HCT116 (cell line): Measurements from ENCODE around the gene SLC25A21. TPM values are rescaled to one million over a fixed set of nuclear protein-coding genes. Genes with fewer than 3 reads are reported as not detected.

Experiments used
- ATAC-seq: fragments of 200-7000 bp; cut with Tn5 transposase; 2 replicates; pipeline ENCODE4 v1.9.1; 2020; ENCODE audit warnings: mild to moderate bottlenecking, moderate library complexity
- BruUV-seq: library from RNA; stranded (reverse); fragments of 400-500 nt; replicated peaks from 2 replicates; lab custom pipeline; 2021; lab: Mats Ljungman, UMichigan
- CTCF ChIA-PET: fragments of 300-600 bp; sonication (Branson Sonifier 250); formaldehyde crosslinking; loops from one replicate; lab custom pipeline; 2021; ENCODE audit warnings: antibody characterized with exemption; lab: Charles Lee
- POLR2A ChIA-PET: fragments of 300-600, 350-600 bp; sonication (Branson Sonifier 250); formaldehyde crosslinking; loops from one replicate; lab custom pipeline; 2021; ENCODE audit warnings: antibody characterized with exemption; lab: Charles Lee
- RAD21 ChIA-PET, 2 experiments: fragments of 300-600 bp; sonication (Branson Sonifier 250); formaldehyde crosslinking; loops; one replicate each; lab custom pipeline; 2023; ENCODE audit warnings: low total read pairs in 2 of 2; ENCODE audit not compliant: uncharacterized antibody in 2 of 2, unreplicated experiment in 2 of 2, low non-redundant PET in 1 of 2; lab: Charles Lee
- DNase-seq: peaks from one replicate; pipeline ENCODE4 v3.0.0-alpha.2; 2010; ENCODE audit warnings: low read depth, low spot score
- H2AFZ ChIP-seq: fragments of 200-600 bp; shearing (Covaris generic), sonication (generic); 2 replicates; pipeline ENCODE4 v1.6.1; 2017; ENCODE audit warnings: low read depth, mixed run types, mixed read lengths, antibody characterized with exemption, low read length; ENCODE audit not compliant: poor library complexity, severe bottlenecking
- H3K27ac ChIP-seq: 2 replicates; pipeline ENCODE4 v1.5.1; 2012; ENCODE audit warnings: low read depth, low read length
- H3K27me3 ChIP-seq: fragments of 200-600 bp; sonication (generic); 2 replicates; pipeline ENCODE4 v1.6.1; 2016; ENCODE audit warnings: mixed run types, low read length, mixed read lengths; ENCODE audit not compliant: insufficient read depth
- H3K36me3 ChIP-seq, 2 experiments: fragments of 200-500 bp in 1 of 2; fragments of 200-600 bp in 1 of 2; sonication (Bioruptor generic) in 1 of 2; sonication (generic) in 1 of 2; 2 replicates each; pipeline versions ENCODE4 v1.5.1 to v1.6.1; 2014 to 2016; ENCODE audit warnings: low read length in 2 of 2, inconsistent platforms in 1 of 2, mixed read lengths in 1 of 2, mixed run types in 1 of 2; ENCODE audit not compliant: insufficient read depth in 2 of 2, control insufficient read depth in 1 of 2
- H3K4me1 ChIP-seq, 2 experiments: fragments of 200-600 bp in 1 of 2; sonication (generic) in 1 of 2; 2 replicates each; pipeline versions ENCODE4 v1.5.1 to v1.6.1; 2012 to 2017; ENCODE audit warnings: low read length in 2 of 2, inconsistent platforms in 1 of 2, mild to moderate bottlenecking in 1 of 2, mixed read lengths in 1 of 2, mixed run types in 1 of 2, moderate library complexity in 1 of 2; ENCODE audit not compliant: insufficient read depth in 2 of 2, control insufficient read depth in 1 of 2
- H3K4me2 ChIP-seq: fragments of 200-600 bp; sonication (generic); 2 replicates; pipeline ENCODE4 v1.6.1; 2017; ENCODE audit warnings: mixed run types, low read length, mixed read lengths
- H3K4me3 ChIP-seq, 2 experiments: fragments of 200-600 bp in 1 of 2; sonication (generic) in 1 of 2; replicated peaks in 1 of 2; 2 replicates each; pipeline ENCODE4 v1.5.1; 2011 to 2016; ENCODE audit warnings: low read length in 2 of 2, control low read depth in 1 of 2, low read depth in 1 of 2, mild to moderate bottlenecking in 1 of 2, mixed read lengths in 1 of 2, mixed run types in 1 of 2
- H3K79me2 ChIP-seq: fragments of 200-600 bp; sonication (generic); 2 replicates; pipeline ENCODE4 v1.6.1; 2017; ENCODE audit warnings: mild to moderate bottlenecking, mixed run types, low read length, moderate library complexity, mixed read lengths; ENCODE audit not compliant: insufficient read depth
- H3K9ac ChIP-seq: fragments of 200-600 bp; sonication (generic); 2 replicates; pipeline ENCODE4 v1.6.1; 2016; ENCODE audit warnings: low read length, mixed read lengths
- H3K9me2 ChIP-seq: fragments of 200-600 bp; sonication (generic), shearing (Covaris generic); 2 replicates; pipeline ENCODE4 v1.6.1; 2017; ENCODE audit warnings: mixed run types, mild to moderate bottlenecking, moderate library complexity; ENCODE audit not compliant: insufficient read depth
- H3K9me3 ChIP-seq, 2 experiments: fragments of 200-500 bp in 1 of 2; fragments of 200-600 bp in 1 of 2; sonication (Bioruptor generic) in 1 of 2; sonication (generic) in 1 of 2; 2 replicates each; pipeline ENCODE4 v1.6.1; 2014 to 2017; ENCODE audit warnings: low read length in 2 of 2, mixed read lengths in 2 of 2, inconsistent platforms in 1 of 2, low read depth in 1 of 2, mild to moderate bottlenecking in 1 of 2, mixed run types in 1 of 2, moderate library complexity in 1 of 2; ENCODE audit not compliant: control insufficient read depth in 1 of 2, insufficient read depth in 1 of 2
- H4K20me1 ChIP-seq: fragments of 200-600 bp; sonication (generic), shearing (Covaris generic); 2 replicates; pipeline ENCODE4 v1.6.1; 2017; ENCODE audit warnings: mixed run types, mild to moderate bottlenecking, moderate library complexity; ENCODE audit not compliant: insufficient read depth
- CBX3 ChIP-seq: IDR thresholded peaks from 2 replicates; pipeline ENCODE4 v1.6.1; 2012; ENCODE audit warnings: low read depth
- CTCF ChIP-seq, 3 experiments: fragments of 200-600 bp in 1 of 3; sonication (generic) in 1 of 3; IDR thresholded peaks in 2 of 3; conservative IDR thresholded peaks in 1 of 3; 2 replicates each; pipeline ENCODE4 v1.5.1; 2012 to 2017; ENCODE audit warnings: low read depth in 2 of 3, low read length in 2 of 3, antibody characterized with exemption in 1 of 3, borderline replicate concordance in 1 of 3, control low read depth in 1 of 3, mild to moderate bottlenecking in 1 of 3, mixed read lengths in 1 of 3, mixed run types in 1 of 3, moderate library complexity in 1 of 3; ENCODE audit not compliant: insufficient read depth in 1 of 3
- ELF1 ChIP-seq: IDR thresholded peaks from 2 replicates; pipeline ENCODE4 v1.6.1; 2012; ENCODE audit warnings: low read depth, borderline replicate concordance
- FOSL1 ChIP-seq: IDR thresholded peaks from 2 replicates; pipeline ENCODE4 v1.6.1; 2012; ENCODE audit warnings: low read depth
- JUND ChIP-seq: IDR thresholded peaks from 2 replicates; pipeline ENCODE4 v1.6.1; 2012
- MAX ChIP-seq: IDR thresholded peaks from 2 replicates; pipeline ENCODE4 v1.6.1; 2012
- POLR2AphosphoS5 ChIP-seq: IDR thresholded peaks from 2 replicates; pipeline ENCODE4 v1.6.1; 2011; ENCODE audit warnings: mild to moderate bottlenecking, low read depth, low read length, moderate library complexity
- RAD21 ChIP-seq: IDR thresholded peaks from 2 replicates; pipeline ENCODE4 v1.6.1; 2012; ENCODE audit warnings: low read depth, mild to moderate bottlenecking
- REST ChIP-seq: IDR thresholded peaks from 2 replicates; pipeline ENCODE4 v1.6.1; 2012; ENCODE audit warnings: low read depth
- SIN3A ChIP-seq: IDR thresholded peaks from 2 replicates; pipeline ENCODE4 v1.6.1; 2012; ENCODE audit warnings: low read depth
- TCF7L2 ChIP-seq: IDR thresholded peaks from 2 replicates; pipeline ENCODE4 v1.7.0; 2011; ENCODE audit warnings: borderline replicate concordance, inconsistent platforms; ENCODE audit not compliant: insufficient read depth, insufficient read length; ENCODE audit errors: extremely low read depth
- YY1 ChIP-seq: IDR thresholded peaks from 2 replicates; pipeline ENCODE4 v1.6.1; 2011; ENCODE audit warnings: low read length, low read depth, moderate library complexity, mild to moderate bottlenecking; ENCODE audit not compliant: insufficient replicate concordance; ENCODE audit errors: extremely low read depth
- ZBTB33 ChIP-seq: IDR thresholded peaks from 2 replicates; pipeline ENCODE4 v1.6.1; 2011; ENCODE audit warnings: mild to moderate bottlenecking, low read length, moderate library complexity; ENCODE audit not compliant: insufficient replicate concordance; ENCODE audit errors: extremely low read depth
- ZFX ChIP-seq: fragments of 450-650 bp; IDR thresholded peaks from 2 replicates; pipeline ENCODE4 v1.6.1; 2017
- intact Hi-C: fragments of 100-400 bp; cut with micrococcal nuclease; formaldehyde crosslinking; loops from 2 replicates; pipeline ENCODE4 v1.10.0; 2022
- total RNA-seq: library from RNA; stranded (reverse); gene quantifications from one replicate; pipeline ENCODE4 v1.2.1, GENCODE V29; 2021; ENCODE audit not compliant: unreplicated experiment

Gene SLC25A21
- total RNA-seq, 1 experiment from 2014 or later, result 3.5 TPM

GRCh38 chr14:36820111-36820709, 352.2 kb downstream of the SLC25A21 start (continued):
- TF ChIP-seq YY1, result no peak

- no peaks in the 10 kb centered on the region; a peak in 1 of 4 replicates for H3K4me1 ChIP-seq
- no peaks in the 10 kb centered on the region for H3K36me3 ChIP-seq
- intact Hi-C loops, result no loop called here
- 0 out of 2 replicates have a peak, but pooled peaks cover 3% of the 10 kb centered on the region for H3K27me3 ChIP-seq
- no peaks in the 10 kb centered on the region for H3K9me3 ChIP-seq
- H4K20me1 ChIP-seq, result no peaks in the 10 kb centered on the region
- H3K4me3 ChIP-seq, result no peak overlapping the region
- BruUV-seq, result no TSS peak
- H2AFZ ChIP-seq, result no peak overlapping the region
- ChIA-PET RAD21 (no interaction called here), CTCF (no interaction called here), POLR2A (no interaction called here)
- DNase-seq (no peak), ATAC-seq (no peak)
- no peaks in the 10 kb centered on the region for H3K79me2 ChIP-seq
- no peaks in the 10 kb centered on the region for H3K9me2 ChIP-seq
- TF ChIP-seq ZBTB33 (no peak), RAD21 (no peak), TCF7L2 (no peak), SIN3A (no peak), JUND (no peak), CBX3 (no peak), ELF1 (no peak), POLR2AphosphoS5 (no peak), REST (no peak), ZFX (no peak), FOSL1 (no peak), CTCF (IDR thresholded peaks at IDR 0.05 in 2 of 3, conservative IDR thresholded peaks at IDR 0.05 in 1 of 3; ENCODE audit: borderline replicate concordance in 1 of 3, insufficient read depth in 1 of 3, low read depth in 2 of 3, low read length in 2 of 3) (no peak), MAX (no peak)
- no peak overlapping the region for H3K4me2 ChIP-seq
- H3K9ac ChIP-seq, result no peak overlapping the region
- no peak overlapping the region for H3K27ac ChIP-seq
Measured at GRCh38 chr14:36818794-36819384, 353.5 kb downstream of the SLC25A21 start.
